Measurements from ENCODE around the gene KLHL30.

KLHL30 gene

GRCh38 chr2:238130111-238130695 is 8.3 kb upstream of the KLHL30 start:
- FAIRE-seq: no peak
- no peak for DNase-seq (ENCODE audit: extremely low spot score, insufficient read length, low read depth)

DNA sequence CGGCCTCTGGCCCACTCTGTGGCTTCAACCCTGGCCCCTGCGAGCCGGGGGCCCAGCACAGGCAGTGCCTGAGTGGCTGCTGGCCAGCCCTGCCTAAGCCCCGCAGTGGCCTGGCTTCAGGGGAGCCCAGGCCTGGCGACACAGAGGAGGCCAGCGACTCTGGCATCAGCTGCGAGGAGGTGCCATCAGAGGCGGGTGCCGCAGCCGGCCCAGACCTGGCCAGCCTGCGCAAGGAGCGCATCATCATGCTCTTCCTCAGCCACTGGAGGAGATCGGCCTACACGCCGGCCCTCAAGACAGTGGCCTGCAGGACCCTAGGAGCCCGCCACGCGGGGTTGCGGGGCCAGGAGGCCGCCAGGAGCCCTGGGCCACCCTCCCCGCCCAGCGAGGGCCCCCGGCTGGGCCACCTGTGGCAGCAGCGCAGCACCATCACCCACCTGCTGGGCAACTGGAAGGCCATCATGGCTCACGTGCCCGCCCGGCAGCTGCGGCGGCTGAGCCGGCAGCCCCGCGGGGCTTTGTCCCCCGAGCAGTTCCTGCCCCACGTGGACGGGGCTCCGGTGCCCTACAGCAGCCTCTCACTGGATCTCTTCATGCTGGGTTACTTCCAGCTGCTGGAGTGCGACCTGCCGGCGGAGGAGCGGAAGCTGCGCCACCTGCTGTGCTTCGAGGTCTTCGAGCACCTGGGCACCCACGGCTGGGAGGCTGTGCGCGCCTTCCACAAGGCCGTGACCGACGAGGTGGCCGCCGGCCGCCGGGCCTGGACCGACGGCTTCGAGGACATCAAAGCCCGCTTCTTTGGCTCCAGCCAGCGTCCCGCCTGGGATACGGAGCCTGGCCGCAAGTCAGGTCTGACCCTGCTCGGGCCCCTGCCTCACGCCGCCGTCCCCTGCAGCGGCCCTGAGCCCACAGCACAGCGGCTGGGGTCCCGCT is 7.5 kb upstream of the KLHL30 start:
- FAIRE-seq (no peak), DNase-seq (ENCODE audit: extremely low spot score, insufficient read length, low read depth) (no peak)

DNA sequence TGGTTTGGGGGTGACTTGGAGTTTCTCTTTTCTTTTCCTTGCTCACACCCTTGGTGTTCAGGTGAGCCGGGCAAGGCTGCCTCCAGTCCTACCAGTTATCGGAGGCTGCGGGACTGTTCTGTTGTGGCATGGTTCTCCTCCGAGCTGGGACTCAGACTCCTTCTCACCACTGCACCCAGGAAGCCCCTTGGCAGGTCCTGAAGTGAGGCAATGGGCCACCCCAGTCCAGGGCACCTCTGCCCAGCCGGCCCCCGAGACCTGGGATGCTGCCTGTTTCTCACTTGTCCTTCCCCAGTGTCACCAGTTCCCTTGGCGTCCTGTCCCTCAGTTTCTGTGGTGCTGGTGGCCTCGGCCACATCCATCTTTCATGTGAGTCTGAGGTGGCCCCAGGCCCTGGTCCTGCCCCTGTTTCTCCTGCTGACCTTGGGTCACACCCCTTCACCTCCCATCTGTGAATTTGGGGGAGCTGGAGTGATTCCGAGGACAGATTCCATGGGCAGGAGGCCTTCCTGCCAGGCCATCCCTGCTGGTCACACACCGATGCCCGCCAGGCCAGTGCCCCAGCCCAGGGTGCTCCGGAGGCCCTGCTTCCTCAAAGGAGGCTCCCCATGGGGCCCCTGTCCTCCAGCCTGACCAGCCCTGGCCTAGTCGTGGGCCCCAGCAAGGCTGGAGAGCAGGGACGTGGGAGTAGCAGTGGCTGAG is 6.6 kb upstream of the KLHL30 start:
- DNase-seq (ENCODE audit: extremely low spot score, insufficient read length, low read depth) (no peak), FAIRE-seq (no peak)

GRCh38 chr2:238132463-238133450 is 5.7 kb upstream of the KLHL30 start:
- FAIRE-seq (no peak), DNase-seq (ENCODE audit: extremely low spot score, insufficient read length, low read depth) (no peak)

- FAIRE-seq (no peak), DNase-seq (ENCODE audit: extremely low spot score, insufficient read length, low read depth) (no peak)
Measured at GRCh38 chr2:238133499-238134392, 4.7 kb upstream of the KLHL30 start.

- DNase-seq (ENCODE audit: extremely low spot score, insufficient read length, low read depth) (no peak), FAIRE-seq (no peak)
Measured at GRCh38 chr2:238134393-238134785, 4.1 kb upstream of the KLHL30 start.

DNA sequence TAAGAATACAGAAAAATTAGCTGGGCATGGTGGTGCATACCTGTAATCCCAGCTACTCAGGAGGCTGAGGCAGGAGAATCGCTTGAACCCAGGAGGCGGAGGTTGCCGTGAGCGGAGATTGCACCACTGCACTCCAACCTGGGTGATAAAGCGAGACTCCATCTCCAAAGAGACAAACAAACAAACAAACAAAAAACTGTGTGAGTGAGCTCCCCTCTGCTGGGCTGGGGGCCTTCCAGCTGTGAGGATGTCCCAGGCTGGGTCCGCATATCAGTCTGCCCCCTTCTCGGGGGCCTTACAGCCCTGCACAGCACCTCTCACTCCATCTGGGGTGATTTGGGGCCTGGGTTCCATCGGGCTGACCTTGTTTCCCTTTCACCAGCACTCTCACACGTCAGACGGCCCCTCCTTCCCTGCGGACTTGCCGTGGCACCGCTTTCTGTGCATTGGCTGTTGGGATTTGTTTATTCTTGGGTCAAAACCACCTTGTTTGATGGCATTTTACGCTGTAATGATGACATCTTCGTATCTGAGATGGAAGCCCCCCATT is 2.8 kb upstream of the KLHL30 start:
- DNase-seq (ENCODE audit: extremely low spot score, insufficient read length, low read depth) (no peak), FAIRE-seq (no peak)

GRCh38 chr2:238136820-238137537 is 1.5 kb upstream of the KLHL30 start:
- no peak for DNase-seq (ENCODE audit: extremely low spot score, insufficient read length, low read depth)
- FAIRE-seq: no peak

DNA sequence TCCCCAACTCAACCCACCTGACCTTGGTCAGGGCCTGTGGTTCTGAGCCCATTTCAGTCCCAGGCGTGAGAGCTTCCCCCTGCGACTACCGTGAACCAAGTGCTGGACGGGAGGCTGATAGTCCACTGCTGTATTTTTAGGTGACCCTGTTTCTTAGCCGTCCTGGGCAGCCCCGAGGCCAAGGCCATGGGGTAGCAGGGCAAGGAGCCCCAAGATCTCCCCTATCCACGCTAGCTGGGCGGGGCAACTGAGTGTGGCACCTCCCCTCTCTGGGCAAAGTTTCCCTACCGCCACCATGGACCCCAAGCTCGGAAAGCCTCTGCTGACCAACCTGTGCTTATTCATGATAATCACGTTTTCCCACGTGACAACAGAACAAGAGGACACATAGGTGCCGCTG is 583 bp upstream of the KLHL30 start:
- DNase-seq (ENCODE audit: extremely low spot score, insufficient read length, low read depth): no peak
- FAIRE-seq: no peak

- FAIRE-seq (no peak), DNase-seq (ENCODE audit: extremely low spot score, insufficient read length, low read depth) (no peak)
Measured at GRCh38 chr2:238139196-238140039, 950 bp downstream of the KLHL30 start.

DNA sequence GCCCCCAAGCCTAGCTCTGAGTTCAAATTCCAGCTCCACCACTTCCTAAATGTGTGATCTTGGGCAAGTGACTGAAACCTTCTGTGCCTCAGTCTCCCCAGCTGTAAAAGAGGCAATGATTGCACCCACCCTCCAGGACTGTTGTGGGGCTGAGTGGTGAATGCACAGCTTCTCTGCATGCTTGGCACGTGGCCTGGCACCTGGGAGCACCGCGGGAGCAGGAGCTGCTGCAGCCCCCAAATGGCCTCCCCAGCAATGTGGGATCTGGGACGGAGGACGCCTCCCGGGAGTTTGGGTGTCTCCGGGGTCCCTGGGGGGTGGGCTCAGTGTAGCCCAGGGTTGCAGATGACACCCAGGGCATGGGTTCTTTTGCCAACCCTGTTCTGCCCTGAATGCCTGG is 1.6 kb downstream of the KLHL30 start:
- DNase-seq (ENCODE audit: extremely low spot score, insufficient read length, low read depth): no peak
- no peak for FAIRE-seq

DNA sequence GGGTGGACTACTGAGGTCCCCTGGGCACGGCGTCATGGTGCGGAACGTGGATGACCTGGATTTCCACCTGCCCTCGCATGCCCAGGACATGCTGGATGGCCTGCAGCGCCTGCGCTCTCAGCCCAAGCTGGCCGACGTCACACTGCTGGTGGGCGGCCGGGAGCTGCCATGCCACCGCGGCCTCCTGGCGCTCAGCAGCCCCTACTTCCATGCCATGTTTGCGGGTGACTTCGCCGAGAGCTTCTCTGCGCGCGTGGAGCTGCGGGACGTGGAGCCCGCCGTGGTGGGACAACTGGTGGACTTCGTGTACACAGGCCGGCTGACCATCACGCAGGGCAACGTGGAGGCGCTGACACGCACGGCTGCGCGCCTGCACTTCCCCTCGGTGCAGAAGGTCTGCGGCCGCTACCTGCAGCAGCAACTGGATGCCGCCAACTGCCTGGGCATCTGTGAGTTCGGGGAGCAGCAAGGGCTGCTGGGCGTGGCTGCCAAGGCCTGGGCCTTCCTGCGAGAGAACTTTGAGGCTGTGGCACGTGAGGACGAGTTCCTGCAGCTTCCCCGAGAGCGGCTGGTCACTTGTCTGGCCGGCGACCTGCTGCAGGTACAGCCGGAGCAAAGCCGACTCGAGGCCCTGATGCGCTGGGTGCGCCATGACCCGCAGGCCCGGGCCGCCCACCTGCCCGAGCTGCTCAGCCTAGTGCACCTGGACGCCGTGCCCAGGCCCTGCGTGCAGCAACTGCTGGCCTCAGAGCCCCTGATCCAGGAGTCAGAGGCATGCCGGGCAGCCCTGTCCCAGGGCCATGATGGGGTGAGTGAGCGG is 2.5 kb downstream of the KLHL30 start:
- FAIRE-seq: no peak
- DNase-seq (ENCODE audit: extremely low spot score, insufficient read length, low read depth): no peak

- no peak for FAIRE-seq
- no peak for DNase-seq (ENCODE audit: extremely low spot score, insufficient read length, low read depth)
Measured at GRCh38 chr2:238141541-238142318, 3.3 kb downstream of the KLHL30 start.

DNA sequence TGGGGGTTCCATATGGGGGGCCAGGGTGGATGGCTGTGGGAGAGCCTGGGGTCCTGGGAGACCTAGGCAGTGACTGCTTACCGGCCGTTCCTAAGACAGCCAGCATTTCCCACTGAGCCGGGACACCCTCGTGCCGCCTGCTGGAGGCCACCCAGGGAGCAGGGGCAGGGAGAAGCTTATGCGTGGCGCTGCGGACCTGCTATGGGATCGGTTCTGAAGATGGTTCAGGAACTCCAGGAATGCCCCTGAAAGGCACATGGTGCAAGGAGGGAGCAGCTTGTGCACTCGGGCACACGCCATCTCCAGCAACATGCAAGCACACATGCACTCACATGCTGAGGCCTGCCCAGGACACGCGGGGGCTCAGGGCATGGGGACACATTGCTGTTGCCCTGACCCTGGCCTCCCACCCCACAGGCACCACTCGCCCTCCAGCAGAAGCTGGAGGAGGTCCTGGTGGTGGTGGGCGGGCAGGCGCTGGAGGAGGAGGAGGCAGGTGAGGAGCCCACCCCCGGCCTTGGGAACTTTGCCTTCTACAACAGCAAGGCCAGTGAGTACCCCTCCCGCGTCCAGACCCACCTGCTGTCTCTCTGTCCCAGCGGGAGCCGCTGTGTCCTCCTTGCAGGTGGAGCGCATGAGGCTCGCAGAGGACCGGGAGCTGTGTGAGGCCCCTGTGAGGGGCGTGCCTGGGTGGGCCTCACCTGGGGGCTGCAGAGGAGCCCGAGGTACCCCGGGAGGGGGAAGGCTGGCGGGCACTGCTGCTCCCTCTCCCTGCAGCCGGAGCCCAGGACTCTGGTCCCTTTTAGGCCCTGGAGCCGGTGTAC is 4.1 kb downstream of the KLHL30 start:
- FAIRE-seq (no peak), DNase-seq (ENCODE audit: extremely low spot score, insufficient read length, low read depth) (no peak)
